Loucy (cell line): ENCODE data around the gene GALNT9.

Experiments
- H2AFZ ChIP-seq: fragments of 200-600 bp; sonication (generic); 2 replicates; pipeline ENCODE4 v1.6.0; 2016; ENCODE audit warnings: antibody characterized with exemption, mild to moderate bottlenecking, low read length, moderate library complexity
- H3F3A ChIP-seq: fragments of 200-600 bp; 2 replicates; pipeline ENCODE4 v1.6.0; 2016; ENCODE audit warnings: antibody characterized with exemption, low read depth, mild to moderate bottlenecking
- H3K27me3 ChIP-seq: fragments of 200-600 bp; sonication (generic); 2 replicates; pipeline ENCODE4 v1.6.1; 2014; ENCODE audit warnings: low read length, mild to moderate bottlenecking; ENCODE audit not compliant: insufficient read depth, poor library complexity, severe bottlenecking
- H3K36me3 ChIP-seq: fragments of 200-600 bp; sonication (generic); 2 replicates; pipeline ENCODE4 v1.6.1; 2016; ENCODE audit warnings: low read length; ENCODE audit not compliant: insufficient read depth
- H3K4me1 ChIP-seq: fragments of 200-600 bp; sonication (generic); 2 replicates; pipeline ENCODE4 v1.5.1; 2014; ENCODE audit warnings: low read length, mild to moderate bottlenecking; ENCODE audit not compliant: insufficient read depth, poor library complexity, severe bottlenecking
- H3K4me2 ChIP-seq: fragments of 200-600 bp; sonication (generic); 2 replicates; pipeline ENCODE4 v1.6.0; 2014; ENCODE audit warnings: antibody characterized with exemption, low read length, low read depth, mild to moderate bottlenecking; ENCODE audit not compliant: poor library complexity, severe bottlenecking
- H3K4me3 ChIP-seq: fragments of 200-600 bp; sonication (generic); 2 replicates; pipeline ENCODE4 v1.5.1; 2014; ENCODE audit warnings: low read length, mild to moderate bottlenecking, mixed read lengths; ENCODE audit not compliant: poor library complexity, severe bottlenecking
- H3K79me2 ChIP-seq: fragments of 200-600 bp; sonication (generic); 2 replicates; pipeline ENCODE4 v1.6.1; 2014; ENCODE audit warnings: low read length; ENCODE audit not compliant: insufficient read depth
- H3K9ac ChIP-seq: fragments of 200-600 bp; sonication (generic); 2 replicates; pipeline ENCODE4 v1.6.0; 2014; ENCODE audit warnings: mild to moderate bottlenecking, low read depth, low read length, moderate library complexity; ENCODE audit not compliant: poor library complexity, severe bottlenecking
- H3K9me2 ChIP-seq: fragments of 200-600 bp; sonication (generic); replicated peaks from 2 replicates; pipeline ENCODE4 v1.6.1; 2016; ENCODE audit warnings: low read depth, low read length, mixed read lengths
- H3K9me3 ChIP-seq: fragments of 200-600 bp; sonication (generic); 2 replicates; pipeline ENCODE4 v1.6.1; 2014; ENCODE audit warnings: mild to moderate bottlenecking, antibody characterized with exemption, low read length, low read depth; ENCODE audit not compliant: insufficient read depth
- H4K20me1 ChIP-seq: fragments of 200-600 bp; sonication (generic); 2 replicates; pipeline ENCODE4 v1.6.0; 2014; ENCODE audit warnings: antibody characterized with exemption, low read length, mild to moderate bottlenecking; ENCODE audit not compliant: insufficient read depth, poor library complexity, severe bottlenecking
- CTCF ChIP-seq: fragments of 200-600 bp; sonication (generic); conservative IDR thresholded peaks from 2 replicates; pipeline ENCODE4 v1.5.1; 2014; ENCODE audit warnings: mild to moderate bottlenecking, antibody characterized with exemption, low read length
- EZH2phosphoT487 ChIP-seq: fragments of 200-600 bp; IDR thresholded peaks from 2 replicates; pipeline ENCODE4 v1.6.1; 2018; ENCODE audit warnings: antibody characterized with exemption, mild to moderate bottlenecking, moderate library complexity, borderline replicate concordance

The GALNT9 gene

GRCh38 chr12:132309596-132310086 is 19.7 kb downstream of the GALNT9 start:
- Histone ChIP-seq H3K27me3 (no peaks in the 10 kb centered on the region), H3K4me3 (no peak overlapping the region), H3K4me2 (no peak overlapping the region), H3K79me2 (no peaks in the 10 kb centered on the region), H3K4me1 (no peaks in the 10 kb centered on the region), H3K9me2 (no peaks in the 10 kb centered on the region), H3K9ac (no peak overlapping the region), H4K20me1 (no peaks in the 10 kb centered on the region), H2AFZ (no peak overlapping the region), H3F3A (no peaks in the 10 kb centered on the region), H3K9me3 (0 out of 2 replicates have a peak, but pooled peaks cover 5% of the 10 kb centered on the region), H3K36me3 (no peaks in the 10 kb centered on the region)
- TF ChIP-seq CTCF (no peak), EZH2phosphoT487 (no peak)

- H3K27me3 ChIP-seq: no peaks in the 10 kb centered on the region
- H3K9me2 ChIP-seq: no peaks in the 10 kb centered on the region
- no peaks in the 10 kb centered on the region for H3K36me3 ChIP-seq
- no peaks in the 10 kb centered on the region for H3F3A ChIP-seq
- H3K79me2 ChIP-seq: no peaks in the 10 kb centered on the region
- 0 out of 2 replicates have a peak, but pooled peaks cover 5% of the 10 kb centered on the region for H3K9me3 ChIP-seq
- H3K4me2 ChIP-seq: no peak overlapping the region
- no peaks in the 10 kb centered on the region for H3K4me1 ChIP-seq
- no peak overlapping the region for H3K4me3 ChIP-seq
- H4K20me1 ChIP-seq: no peaks in the 10 kb centered on the region
- TF ChIP-seq EZH2phosphoT487 (no peak), CTCF (no peak)
- no peak overlapping the region for H3K9ac ChIP-seq
- no peak overlapping the region for H2AFZ ChIP-seq
Measured at GRCh38 chr12:132308853-132309595, 20.4 kb downstream of the GALNT9 start.

GRCh38 chr12:132307976-132308852 is 21.2 kb downstream of the GALNT9 start:
- H3K4me3 ChIP-seq: no peak overlapping the region
- H3K27me3 ChIP-seq: no peaks in the 10 kb centered on the region
- H2AFZ ChIP-seq: no peak overlapping the region
- H3K4me1 ChIP-seq: no peaks in the 10 kb centered on the region
- no peak overlapping the region for H3K9ac ChIP-seq
- H3K36me3 ChIP-seq: no peaks in the 10 kb centered on the region
- no peaks in the 10 kb centered on the region for H4K20me1 ChIP-seq
- H3K4me2 ChIP-seq: no peak overlapping the region
- H3K9me2 ChIP-seq: no peaks in the 10 kb centered on the region
- H3K79me2 ChIP-seq: no peaks in the 10 kb centered on the region
- H3K9me3 ChIP-seq: 0 out of 2 replicates have a peak, but pooled peaks cover 5% of the 10 kb centered on the region
- TF ChIP-seq CTCF: no peak
- no peak for TF ChIP-seq EZH2phosphoT487
- no peaks in the 10 kb centered on the region for H3F3A ChIP-seq
